CD14-positive monocyte (primary cell): ENCODE data around the gene WWC1. TPM values are rescaled to one million over a fixed set of nuclear protein-coding genes. Genes with fewer than 3 reads are reported as not detected.

ENCODE experiments used
- DNase-seq, 3 donors: peaks; one replicate each; pipeline ENCODE4 v3.0.0-alpha.2; 2011 to 2022
- H2AFZ ChIP-seq: 2 replicates; pipeline ENCODE4 v1.6.0; 2012; ENCODE audit warnings: mild to moderate bottlenecking, low read depth, low read length, inconsistent platforms; ENCODE audit not compliant: insufficient read depth, poor library complexity, severe bottlenecking
- H3K27ac ChIP-seq, 2 donors: 1 replicate in 1 of 2; 2 replicates in 1 of 2; pipeline ENCODE4 v1.5.1; 2012 to 2013; ENCODE audit warnings: low read length in 2 of 2, control low read depth in 1 of 2, inconsistent platforms in 1 of 2, low read depth in 1 of 2, mild to moderate bottlenecking in 1 of 2
- H3K27me3 ChIP-seq, 2 donors: one replicate each; pipeline versions ENCODE4 v1.6.0 to v1.6.1; 2011 to 2013; ENCODE audit warnings: low read length in 2 of 2; ENCODE audit not compliant: control insufficient read depth in 2 of 2, insufficient read depth in 2 of 2
- H3K36me3 ChIP-seq, 2 donors: replicated peaks in 1 of 2; 1 replicate in 1 of 2; 2 replicates in 1 of 2; pipeline versions ENCODE4 v1.5.1 to v1.6.1; 2012 to 2013; ENCODE audit warnings: low read length in 2 of 2, control low read depth in 1 of 2, inconsistent platforms in 1 of 2, mild to moderate bottlenecking in 1 of 2; ENCODE audit not compliant: insufficient read depth in 2 of 2, control insufficient read depth in 1 of 2
- H3K4me1 ChIP-seq, 2 donors: 1 replicate in 1 of 2; 2 replicates in 1 of 2; pipeline versions ENCODE4 v1.5.1 to v1.6.1; 2012 to 2013; ENCODE audit warnings: low read length in 2 of 2, control low read depth in 1 of 2, inconsistent platforms in 1 of 2, mild to moderate bottlenecking in 1 of 2, moderate library complexity in 1 of 2; ENCODE audit not compliant: insufficient read depth in 2 of 2, control insufficient read depth in 1 of 2
- H3K4me2 ChIP-seq: replicated peaks from 2 replicates; pipeline ENCODE3; 2012; ENCODE audit warnings: low read length, moderate library complexity, mild to moderate bottlenecking; ENCODE audit not compliant: poor library complexity, severe bottlenecking; ENCODE audit errors: extremely low read depth
- H3K4me3 ChIP-seq, 3 experiments: fragments of 200-600 bp in 1 of 3; sonication (generic) in 1 of 3; replicated peaks in 1 of 3; 1 replicate in 2 of 3; 2 replicates in 1 of 3; pipeline ENCODE4 v1.5.1; 2011 to 2013; ENCODE audit warnings: low read length in 3 of 3, mild to moderate bottlenecking in 3 of 3, control low read depth in 2 of 3, low read depth in 2 of 3, inconsistent platforms in 1 of 3, moderate library complexity in 1 of 3
- H3K79me2 ChIP-seq: 2 replicates; pipeline ENCODE4 v1.6.0; 2012; ENCODE audit warnings: mild to moderate bottlenecking, control low read depth, inconsistent platforms, low read length, moderate library complexity; ENCODE audit not compliant: insufficient read depth
- H3K9ac ChIP-seq: 2 replicates; pipeline ENCODE4 v1.6.0; 2017; ENCODE audit warnings: low read length, mild to moderate bottlenecking; ENCODE audit not compliant: insufficient read depth, poor library complexity, severe bottlenecking
- H3K9me3 ChIP-seq, 2 donors: replicated peaks in 1 of 2; 1 replicate in 1 of 2; 2 replicates in 1 of 2; pipeline versions ENCODE4 v1.5.1 to v1.6.1; 2012 to 2013; ENCODE audit warnings: low read length in 2 of 2, control low read depth in 1 of 2; ENCODE audit not compliant: control insufficient read depth in 1 of 2, insufficient read depth in 1 of 2
- H4K20me1 ChIP-seq: 2 replicates; pipeline ENCODE4 v1.6.0; 2012; ENCODE audit warnings: mild to moderate bottlenecking, low read length, control low read depth, moderate library complexity; ENCODE audit not compliant: insufficient read depth
- H3K27ac Mint-ChIP-seq, 7 donors: one replicate each; pipeline ENCODE4 v1.8.0; 2020; ENCODE audit warnings: mild to moderate bottlenecking in 7 of 7, mixed read lengths in 7 of 7, moderate library complexity in 6 of 7, inconsistent platforms in 2 of 7
- H3K27me3 Mint-ChIP-seq, 3 donors: one replicate each; pipeline ENCODE4 v1.8.0; 2021 to 2022; ENCODE audit warnings: low read depth in 3 of 3, mild to moderate bottlenecking in 3 of 3, mixed read lengths in 3 of 3, moderate library complexity in 3 of 3, inconsistent platforms in 1 of 3
- H3K36me3 Mint-ChIP-seq, 2 donors: one replicate each; pipeline ENCODE4 v1.8.0; 2020; ENCODE audit warnings: mixed read lengths in 2 of 2, inconsistent platforms in 1 of 2, mild to moderate bottlenecking in 1 of 2
- H3K4me1 Mint-ChIP-seq: one replicate; pipeline ENCODE4 v1.8.0; 2020; ENCODE audit warnings: mild to moderate bottlenecking, mixed read lengths
- H3K4me3 Mint-ChIP-seq, 2 donors: one replicate each; pipeline ENCODE4 v1.8.0; 2020; ENCODE audit warnings: mild to moderate bottlenecking in 2 of 2, mixed read lengths in 2 of 2, moderate library complexity in 1 of 2
- H3K9me3 Mint-ChIP-seq, 7 donors: one replicate each; pipeline ENCODE4 v1.8.0; 2020 to 2022; ENCODE audit warnings: mixed read lengths in 7 of 7, mild to moderate bottlenecking in 6 of 7, moderate library complexity in 6 of 7, inconsistent platforms in 2 of 7
- CTCF ChIP-seq: fragments of 200-600 bp; IDR thresholded peaks from one replicate; pipeline ENCODE4 v1.8.0; 2022; ENCODE audit warnings: antibody characterized with exemption, mild to moderate bottlenecking
- WGBS: methylation state at CpG from one replicate; pipeline ENCODE4 v1.1.5; 2013; ENCODE audit warnings: missing lambda C conversion rate; ENCODE audit not compliant: insufficient coverage; 5-methylcytosine and 5-hydroxymethylcytosine counted together
- intact Hi-C, 2 donors: fragments of 100-400 bp; cut with micrococcal nuclease; formaldehyde crosslinking; loops; one replicate each; pipeline versions ENCODE4 v1.15.0 to v1.15.1; 2023
- polyA plus RNA-seq, 3 donors: library from polyadenylated mRNA; depleted of rRNA in 1 of 3; unstranded in 2 of 3; stranded (reverse) in 1 of 3; fragments of 300-500 nt in 2 of 3; fragments of >200 nt in 1 of 3; fragmentation: Illumina TruSeq in 2 of 3; gene quantifications; 1 replicate in 2 of 3; 2 replicates in 1 of 3; pipeline ENCODE4 v1.2.3, GENCODE V29; 2012 to 2021

WWC1 gene
- polyA plus RNA-seq, 3 donors, result not detected

DNA sequence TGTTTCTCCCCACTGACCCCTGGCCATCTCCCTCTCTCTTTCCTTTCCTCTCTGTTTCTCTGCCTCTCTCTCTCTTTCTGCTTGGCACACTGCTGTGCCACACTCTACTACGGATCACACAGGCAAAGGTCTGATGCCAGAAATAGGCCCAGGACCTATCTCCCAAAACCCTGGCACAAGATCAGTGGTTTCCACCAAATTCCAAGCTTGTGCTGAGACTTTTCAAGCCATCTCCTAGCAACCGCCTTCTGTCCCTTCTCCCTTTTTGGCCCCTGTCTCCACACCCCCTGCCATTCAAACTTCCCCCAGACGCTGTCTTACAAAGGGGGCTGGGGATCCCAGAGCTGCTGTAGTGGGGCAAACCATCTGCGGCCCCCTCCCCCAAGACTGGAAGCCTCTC lies 156.4 kb downstream of the WWC1 start:
- H3K4me3 Mint-ChIP-seq, result no peak overlapping the region

GRCh38 chr5:168449166-168449565 lies 157.7 kb downstream of the WWC1 start:
- Histone ChIP-seq H3K4me1 (no peaks in the 10 kb centered on the region), H3K9ac (no peak overlapping the region), H2AFZ (no peak overlapping the region), H3K27me3 (no peaks in the 10 kb centered on the region), H3K9me3 (no peaks in the 10 kb centered on the region), H4K20me1 (no peaks in the 10 kb centered on the region), H3K4me3 (no peak overlapping the region), H3K4me2 (no peak overlapping the region), H3K36me3 (no peaks in the 10 kb centered on the region), H3K27ac (no peak overlapping the region), H3K79me2 (no peaks in the 10 kb centered on the region)
- H3K9me3 Mint-ChIP-seq, result peaks cover 0 to 3% (median 0%) of the 10 kb centered on the region in 7 donors
- H3K4me3 Mint-ChIP-seq, result no peak overlapping the region
- no peak overlapping the region for H3K27ac Mint-ChIP-seq
- H3K36me3 Mint-ChIP-seq, result no peaks in the 10 kb centered on the region
- intact Hi-C loops, result no loop called here
- no peak for TF ChIP-seq CTCF
- WGBS, result no CpG with 5 or more reads among the region's 2 CpGs
- peaks cover 0 to 4% (median 3%) of the 10 kb centered on the region in 3 donors for H3K27me3 Mint-ChIP-seq
- H3K4me1 Mint-ChIP-seq, result no peaks in the 10 kb centered on the region
- no peak for DNase-seq

More for the DNA sequence above, 156.4 kb downstream of the WWC1 start:
- no peak for DNase-seq
- intact Hi-C loops, result no loop called here
- Histone ChIP-seq H4K20me1 (no peaks in the 10 kb centered on the region), H3K27ac (no peak overlapping the region), H3K4me1 (no peaks in the 10 kb centered on the region), H3K9me3 (no peaks in the 10 kb centered on the region), H3K36me3 (no peaks in the 10 kb centered on the region), H2AFZ (no peak overlapping the region), H3K4me2 (no peak overlapping the region), H3K27me3 (no peaks in the 10 kb centered on the region), H3K9ac (no peak overlapping the region), H3K79me2 (no peaks in the 10 kb centered on the region), H3K4me3 (no peak overlapping the region)
- WGBS, result 98% methylated on average over 4 of the region's 4 CpGs
- H3K27me3 Mint-ChIP-seq, result peaks cover 0 to 3% (median 2%) of the 10 kb centered on the region in 3 donors
- H3K27ac Mint-ChIP-seq, result no peak overlapping the region
- no peaks in the 10 kb centered on the region for H3K36me3 Mint-ChIP-seq
- peaks cover 0 to 3% (median 0%) of the 10 kb centered on the region in 7 donors for H3K9me3 Mint-ChIP-seq
- no peak for TF ChIP-seq CTCF
- no peaks in the 10 kb centered on the region for H3K4me1 Mint-ChIP-seq
